KOPT-K1 (cell line): Measurements from ENCODE around the gene WDFY3.

Source experiments
- H3K27ac ChIP-seq: fragments of 200-600 bp; sonication (generic); 2 replicates; pipeline ENCODE4 v1.5.1; 2016; ENCODE audit warnings: antibody characterized with exemption, mild to moderate bottlenecking, low read depth, low read length; ENCODE audit not compliant: poor library complexity, severe bottlenecking
- H3K36me3 ChIP-seq: fragments of 200-600 bp; sonication (generic); 2 replicates; pipeline ENCODE4 v1.5.1; 2017; ENCODE audit warnings: antibody characterized with exemption, mild to moderate bottlenecking, low read length, moderate library complexity; ENCODE audit not compliant: insufficient read depth
- H3K9me3 ChIP-seq: fragments of 200-600 bp; sonication (generic); 2 replicates; pipeline ENCODE4 v1.5.1; 2017; ENCODE audit warnings: antibody characterized with exemption, low read length, mild to moderate bottlenecking; ENCODE audit not compliant: insufficient read depth, poor library complexity, severe bottlenecking

Gene WDFY3

GRCh38 chr4:84901740-84902281 lies 64.7 kb downstream of the WDFY3 start:
- Histone ChIP-seq H3K36me3 (no peaks in the 10 kb centered on the region), H3K9me3 (no peaks in the 10 kb centered on the region), H3K27ac (no peak overlapping the region)

GRCh38 chr4:84901173-84901572 lies 65.3 kb downstream of the WDFY3 start:
- H3K9me3 ChIP-seq = no peaks in the 10 kb centered on the region
- no peaks in the 10 kb centered on the region for H3K36me3 ChIP-seq
- no peak overlapping the region for H3K27ac ChIP-seq

GRCh38 chr4:84899616-84900015 lies 66.9 kb downstream of the WDFY3 start:
- H3K36me3 ChIP-seq = no peaks in the 10 kb centered on the region
- no peaks in the 10 kb centered on the region for H3K9me3 ChIP-seq
- H3K27ac ChIP-seq = no peak overlapping the region

- no peaks in the 10 kb centered on the region for H3K9me3 ChIP-seq
- no peak overlapping the region for H3K27ac ChIP-seq
- no peaks in the 10 kb centered on the region for H3K36me3 ChIP-seq
Measured at GRCh38 chr4:84897516-84897915, 69.0 kb downstream of the WDFY3 start.

- no peak overlapping the region for H3K27ac ChIP-seq
- H3K9me3 ChIP-seq = no peaks in the 10 kb centered on the region
- H3K36me3 ChIP-seq = no peaks in the 10 kb centered on the region
Measured at GRCh38 chr4:84895283-84895682, 71.2 kb downstream of the WDFY3 start.

GRCh38 chr4:84894621-84895020 lies 71.9 kb downstream of the WDFY3 start:
- Histone ChIP-seq H3K27ac (no peak overlapping the region), H3K9me3 (no peaks in the 10 kb centered on the region), H3K36me3 (no peaks in the 10 kb centered on the region)

GRCh38 chr4:84892950-84893349 lies 73.5 kb downstream of the WDFY3 start:
- Histone ChIP-seq H3K36me3 (no peaks in the 10 kb centered on the region), H3K27ac (no peak overlapping the region), H3K9me3 (no peaks in the 10 kb centered on the region)

GRCh38 chr4:84887824-84888223 lies 78.7 kb downstream of the WDFY3 start:
- Histone ChIP-seq H3K36me3 (no peaks in the 10 kb centered on the region), H3K27ac (no peak overlapping the region), H3K9me3 (no peaks in the 10 kb centered on the region)

GRCh38 chr4:84879651-84880200 lies 86.8 kb downstream of the WDFY3 start:
- Histone ChIP-seq H3K9me3 (no peaks in the 10 kb centered on the region), H3K27ac (no peak overlapping the region), H3K36me3 (no peaks in the 10 kb centered on the region)

- Histone ChIP-seq H3K9me3 (no peaks in the 10 kb centered on the region), H3K27ac (no peak overlapping the region), H3K36me3 (no peaks in the 10 kb centered on the region)
Measured at GRCh38 chr4:84878546-84878945, 87.9 kb downstream of the WDFY3 start.

GRCh38 chr4:84878090-84878489 lies 88.4 kb downstream of the WDFY3 start:
- no peaks in the 10 kb centered on the region for H3K9me3 ChIP-seq
- H3K36me3 ChIP-seq = no peaks in the 10 kb centered on the region
- H3K27ac ChIP-seq = no peak overlapping the region

GRCh38 chr4:84877051-84877833 lies 89.2 kb downstream of the WDFY3 start:
- no peaks in the 10 kb centered on the region for H3K9me3 ChIP-seq
- no peak overlapping the region for H3K27ac ChIP-seq
- no peaks in the 10 kb centered on the region for H3K36me3 ChIP-seq

GRCh38 chr4:84875636-84876371 lies 90.7 kb downstream of the WDFY3 start:
- no peak overlapping the region for H3K27ac ChIP-seq
- H3K9me3 ChIP-seq = no peaks in the 10 kb centered on the region
- no peaks in the 10 kb centered on the region for H3K36me3 ChIP-seq

GRCh38 chr4:84874619-84875018 lies 91.9 kb downstream of the WDFY3 start:
- H3K9me3 ChIP-seq = no peaks in the 10 kb centered on the region
- no peak overlapping the region for H3K27ac ChIP-seq
- no peaks in the 10 kb centered on the region for H3K36me3 ChIP-seq

- H3K9me3 ChIP-seq = no peaks in the 10 kb centered on the region
- no peak overlapping the region for H3K27ac ChIP-seq
- H3K36me3 ChIP-seq = no peaks in the 10 kb centered on the region
Measured at GRCh38 chr4:84870398-84871163, 95.9 kb downstream of the WDFY3 start.
